CD4-positive, alpha-beta memory T cell (primary cell): ENCODE results near the gene LIN52. TPM values are rescaled to one million over a fixed set of nuclear protein-coding genes. Genes with fewer than 3 reads are reported as not detected.

ENCODE experiments used
- CTCF ChIA-PET: fragments of 350-600 bp; sonication (Branson Sonifier 250); formaldehyde crosslinking; loops from one replicate; lab custom pipeline; 2021; ENCODE audit warnings: inconsistent platforms; ENCODE audit not compliant: partially characterized antibody; lab: Charles Lee
- POLR2A ChIA-PET: fragments of 350-600 bp; sonication (Branson Sonifier 250); formaldehyde crosslinking; loops from one replicate; lab custom pipeline; 2021; ENCODE audit not compliant: partially characterized antibody; lab: Charles Lee
- DNase-seq, 5 donors: peaks; one replicate each; pipeline versions ENCODE4 v3.0.0 to v3.0.0-alpha.2; 2020 to 2022; ENCODE audit warnings: mixed read lengths in 1 of 5
- H3K27ac ChIP-seq: one replicate; pipeline ENCODE4 v1.7.0; 2013; ENCODE audit warnings: low read depth, low read length
- H3K27me3 ChIP-seq: 2 replicates; pipeline ENCODE4 v1.7.0; 2013; ENCODE audit warnings: mild to moderate bottlenecking, low read length, moderate library complexity; ENCODE audit not compliant: insufficient read depth
- H3K36me3 ChIP-seq: 2 replicates; pipeline ENCODE4 v1.7.0; 2013; ENCODE audit warnings: mild to moderate bottlenecking, low read length, moderate library complexity; ENCODE audit not compliant: insufficient read depth
- H3K4me1 ChIP-seq: 2 replicates; pipeline ENCODE4 v1.7.0; 2013; ENCODE audit warnings: mild to moderate bottlenecking, low read length, moderate library complexity; ENCODE audit not compliant: insufficient read depth
- H3K4me3 ChIP-seq, 2 donors: one replicate each; pipeline ENCODE4 v1.7.0; 2013; ENCODE audit warnings: low read length in 2 of 2, mild to moderate bottlenecking in 1 of 2
- H3K9me3 ChIP-seq, 2 donors: one replicate each; pipeline ENCODE4 v1.7.0; 2013; ENCODE audit warnings: low read length in 2 of 2, control low read depth in 1 of 2; ENCODE audit not compliant: control insufficient read depth in 1 of 2
- H3K27ac Mint-ChIP-seq, 7 donors: one replicate each; pipeline ENCODE4 v1.8.0; 2020 to 2021; ENCODE audit warnings: mixed read lengths in 7 of 7, mild to moderate bottlenecking in 6 of 7, inconsistent platforms in 3 of 7, moderate library complexity in 3 of 7
- H3K27me3 Mint-ChIP-seq, 2 donors: one replicate each; pipeline ENCODE4 v1.8.0; 2020 to 2021; ENCODE audit warnings: mixed read lengths in 2 of 2
- H3K36me3 Mint-ChIP-seq, 2 donors: one replicate each; pipeline ENCODE4 v1.8.0; 2020 to 2021; ENCODE audit warnings: mixed read lengths in 2 of 2, inconsistent platforms in 1 of 2, mild to moderate bottlenecking in 1 of 2
- H3K4me1 Mint-ChIP-seq, 4 donors: one replicate each; pipeline ENCODE4 v1.8.0; 2020 to 2021; ENCODE audit warnings: mixed read lengths in 4 of 4, mild to moderate bottlenecking in 1 of 4
- H3K4me3 Mint-ChIP-seq, 8 donors: one replicate each; pipeline ENCODE4 v1.8.0; 2020 to 2021; ENCODE audit warnings: mixed read lengths in 8 of 8, mild to moderate bottlenecking in 7 of 8, moderate library complexity in 6 of 8, inconsistent platforms in 3 of 8
- H3K9me3 Mint-ChIP-seq, 8 donors: one replicate each; pipeline ENCODE4 v1.8.0; 2020 to 2021; ENCODE audit warnings: mixed read lengths in 8 of 8, mild to moderate bottlenecking in 5 of 8, inconsistent platforms in 3 of 8, moderate library complexity in 1 of 8
- intact Hi-C: fragments of 100-400 bp; cut with micrococcal nuclease; formaldehyde crosslinking; loops from one replicate; pipeline ENCODE4 v1.15.1; 2023
- polyA plus RNA-seq, 2 donors: library from polyadenylated mRNA; unstranded; fragments of 300-500 nt; fragmentation: Illumina TruSeq; gene quantifications; one replicate each; pipeline ENCODE4 v1.2.3, GENCODE V29; 2021
- total RNA-seq, 2 experiments: library from RNA; stranded (reverse); gene quantifications; one replicate each; pipeline ENCODE4 v1.2.3, GENCODE V29; 2021

Gene LIN52
- total and polyA plus RNA-seq, 4 experiments from 2014 or later = 9.4 to 17.5 (median 11.9) TPM

DNA sequence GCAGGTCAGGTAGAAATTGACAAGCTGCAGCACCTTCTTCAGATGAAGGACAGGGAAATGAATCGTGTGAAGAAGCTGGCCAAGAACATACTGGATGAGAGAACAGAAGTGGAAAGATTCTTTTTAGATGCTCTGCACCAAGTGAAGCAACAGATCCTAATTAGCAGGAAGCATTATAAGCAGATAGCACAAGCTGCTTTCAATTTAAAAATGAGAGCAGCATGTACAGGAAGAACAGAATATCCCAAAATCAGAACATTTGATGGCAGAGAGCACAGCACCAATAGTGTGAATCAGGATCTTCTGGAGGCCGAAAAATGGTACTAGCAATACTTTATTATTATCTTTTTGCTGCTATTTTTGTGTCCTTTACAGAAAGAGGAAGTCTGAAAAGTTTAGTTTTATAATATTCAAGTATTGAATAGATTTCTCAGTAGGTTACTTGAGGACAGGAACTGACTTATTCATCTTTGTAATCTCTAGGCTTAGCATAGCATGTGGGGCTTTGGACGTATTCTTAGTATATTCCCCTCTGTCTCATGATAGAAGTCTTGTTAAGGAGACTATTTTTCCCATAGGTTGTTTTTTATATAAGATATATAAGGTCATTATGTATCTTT is 34.8 kb upstream of the LIN52 start:
- intact Hi-C loops = no loop called here
- no peaks in the 10 kb centered on the region for H3K4me1 ChIP-seq
- Mint-ChIP-seq H3K27me3 (no peaks in the 10 kb centered on the region), H3K4me1 (no peaks in the 10 kb centered on the region), H3K4me3 (no peak overlapping the region), H3K36me3 (peaks cover 0 to 2% of the 10 kb centered on the region in 2 donors), H3K27ac (peak overlapping the region in 1 of 7 donors; percentile 36), H3K9me3 (no peaks in the 10 kb centered on the region)
- ChIA-PET POLR2A (no interaction called here), CTCF (no interaction called here)
- H3K4me3 ChIP-seq = no peak overlapping the region
- H3K27ac ChIP-seq = no peak overlapping the region
- H3K36me3 ChIP-seq = no peaks in the 10 kb centered on the region
- H3K27me3 ChIP-seq = no peaks in the 10 kb centered on the region
- H3K9me3 ChIP-seq = no peaks in the 10 kb centered on the region
- no peak for DNase-seq

DNA sequence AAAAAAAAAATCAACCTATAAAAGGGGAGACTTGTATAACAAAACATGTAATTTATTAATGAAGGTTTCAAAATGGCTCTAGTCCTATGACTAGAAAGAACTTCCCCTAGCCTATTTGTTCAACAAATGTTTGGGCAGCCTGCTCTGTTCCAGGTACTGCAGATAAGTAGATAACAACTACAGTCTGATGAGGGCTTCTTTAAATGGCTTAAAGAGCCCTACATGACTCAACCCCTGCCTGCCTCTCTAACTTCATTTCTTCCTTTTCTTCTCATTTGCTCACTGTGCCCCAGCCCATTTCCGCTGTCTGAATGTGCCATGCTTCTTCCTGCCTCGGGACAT is 22.0 kb upstream of the LIN52 start:
- intact Hi-C loops = no loop called here
- ChIA-PET CTCF (no interaction called here), POLR2A (no interaction called here)
- H3K27ac ChIP-seq = no peak overlapping the region
- H3K9me3 ChIP-seq = no peaks in the 10 kb centered on the region
- Mint-ChIP-seq H3K27me3 (no peaks in the 10 kb centered on the region), H3K36me3 (peaks cover 52 to 53% of the 10 kb centered on the region in 2 donors), H3K4me1 (no peaks in the 10 kb centered on the region), H3K9me3 (no peaks in the 10 kb centered on the region), H3K4me3 (no peak overlapping the region), H3K27ac (peak overlapping the region in 1 of 7 donors; percentile 48)
- H3K27me3 ChIP-seq = no peaks in the 10 kb centered on the region
- no peak for DNase-seq
- no peaks in the 10 kb centered on the region for H3K4me1 ChIP-seq
- no peak overlapping the region for H3K4me3 ChIP-seq
- H3K36me3 ChIP-seq = peaks cover 23% of the 10 kb centered on the region

- Histone ChIP-seq H3K4me3 (no peak overlapping the region), H3K4me1 (no peaks in the 10 kb centered on the region), H3K27me3 (no peaks in the 10 kb centered on the region), H3K27ac (no peak overlapping the region), H3K9me3 (no peaks in the 10 kb centered on the region), H3K36me3 (peaks cover 23% of the 10 kb centered on the region)
- Mint-ChIP-seq H3K36me3 (peaks cover 51 to 57% of the 10 kb centered on the region in 2 donors), H3K4me1 (no peaks in the 10 kb centered on the region), H3K27ac (peak overlapping the region in 1 of 7 donors; percentile 47), H3K9me3 (no peaks in the 10 kb centered on the region), H3K4me3 (no peak overlapping the region), H3K27me3 (no peaks in the 10 kb centered on the region)
- DNase-seq = no peak
- POLR2A ChIA-PET = no interaction called here
- intact Hi-C loops = no loop called here
- CTCF ChIA-PET = no interaction called here
Observed at GRCh38 chr14:74064426-74064825, 20.3 kb upstream of the LIN52 start.

DNA sequence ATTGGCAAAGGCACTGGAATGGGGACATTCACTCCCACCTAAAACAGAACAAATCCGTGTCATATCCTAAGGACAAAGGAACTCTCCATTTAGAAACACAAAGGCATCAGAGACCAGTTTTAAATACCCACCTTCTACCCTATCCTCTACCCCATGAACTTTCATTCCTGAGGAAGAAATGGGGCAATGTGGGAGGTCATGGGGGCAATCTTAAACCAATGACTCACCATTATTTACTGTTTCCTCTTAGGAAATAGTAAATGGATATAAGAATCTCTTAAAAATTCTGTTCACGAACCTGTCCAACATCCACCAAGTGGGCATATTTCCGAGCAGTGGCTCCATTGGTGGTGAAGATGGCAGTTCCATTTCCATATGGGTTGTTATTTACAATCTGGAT is 19.9 kb upstream of the LIN52 start:
- no peaks in the 10 kb centered on the region for H3K27me3 ChIP-seq
- ChIA-PET CTCF (no interaction called here), POLR2A (no interaction called here)
- Mint-ChIP-seq H3K36me3 (peaks cover 48 to 54% of the 10 kb centered on the region in 2 donors), H3K4me3 (no peak overlapping the region), H3K27ac (no peak overlapping the region), H3K4me1 (no peaks in the 10 kb centered on the region), H3K9me3 (no peaks in the 10 kb centered on the region), H3K27me3 (no peaks in the 10 kb centered on the region)
- no peaks in the 10 kb centered on the region for H3K9me3 ChIP-seq
- no peak overlapping the region for H3K27ac ChIP-seq
- no peak overlapping the region for H3K4me3 ChIP-seq
- peaks cover 23% of the 10 kb centered on the region for H3K36me3 ChIP-seq
- intact Hi-C loops = no loop called here
- DNase-seq = no peak
- no peaks in the 10 kb centered on the region for H3K4me1 ChIP-seq

DNA sequence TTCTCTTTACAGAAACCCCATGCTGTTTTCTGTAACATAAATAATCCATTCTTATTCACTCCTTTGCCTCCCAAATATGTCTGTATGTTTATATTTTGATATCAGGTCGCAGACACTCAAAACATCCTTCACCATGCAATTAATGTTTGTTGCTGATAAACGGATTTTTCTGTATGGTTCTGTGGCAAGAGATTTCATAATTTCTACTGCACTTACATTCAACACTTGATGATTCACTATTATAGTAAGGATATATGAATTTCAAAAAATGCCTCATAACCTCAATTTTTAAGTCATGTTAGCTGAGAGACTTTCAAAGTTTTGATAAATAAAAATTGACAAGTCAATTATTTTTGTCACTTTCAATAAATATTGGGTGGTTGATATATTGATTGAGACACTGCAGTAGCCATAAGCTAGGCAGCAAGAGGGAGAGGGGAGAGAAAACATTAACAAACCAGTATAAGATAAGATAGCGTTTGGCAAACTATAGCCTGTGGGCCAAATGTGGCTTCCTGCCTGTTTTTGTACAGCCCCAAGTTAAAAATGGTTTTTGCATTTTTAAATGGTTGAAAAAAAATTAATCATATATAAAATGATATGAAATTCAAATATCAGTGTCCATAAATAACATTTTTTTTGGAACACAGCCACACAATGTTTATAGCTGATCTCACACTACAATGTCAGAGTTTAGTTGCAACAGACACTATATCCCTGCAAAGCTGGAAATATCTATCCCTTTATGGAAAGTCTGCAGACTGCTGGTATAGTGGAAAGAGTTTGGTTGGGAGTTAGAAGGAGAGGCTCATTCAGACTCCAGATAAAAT is 18.8 kb upstream of the LIN52 start:
- no peak overlapping the region for H3K4me3 ChIP-seq
- no peaks in the 10 kb centered on the region for H3K4me1 ChIP-seq
- peaks cover 41 to 53% of the 10 kb centered on the region in 2 donors for H3K36me3 Mint-ChIP-seq
- H3K4me3 Mint-ChIP-seq = no peak overlapping the region
- intact Hi-C loops = no loop called here
- H3K9me3 ChIP-seq = no peaks in the 10 kb centered on the region
- H3K27ac ChIP-seq = no peak overlapping the region
- H3K27ac Mint-ChIP-seq = peak overlapping the region in 1 of 7 donors; percentile 47
- no peaks in the 10 kb centered on the region for H3K27me3 Mint-ChIP-seq
- no peaks in the 10 kb centered on the region for H3K4me1 Mint-ChIP-seq
- CTCF ChIA-PET = no interaction called here
- POLR2A ChIA-PET = no interaction called here
- no peaks in the 10 kb centered on the region for H3K27me3 ChIP-seq
- no peaks in the 10 kb centered on the region for H3K9me3 Mint-ChIP-seq
- H3K36me3 ChIP-seq = peaks cover 18% of the 10 kb centered on the region
- no peak for DNase-seq

GRCh38 chr14:74077401-74077800 is 7.4 kb upstream of the LIN52 start:
- H3K27me3 ChIP-seq = no peaks in the 10 kb centered on the region
- no peak overlapping the region for H3K27ac ChIP-seq
- Mint-ChIP-seq H3K36me3 (peaks cover 0 to 2% of the 10 kb centered on the region in 2 donors), H3K9me3 (peaks cover 0 to 1% (median 0%) of the 10 kb centered on the region in 8 donors), H3K4me3 (no peak overlapping the region), H3K4me1 (peaks cover 0 to 6% (median 2%) of the 10 kb centered on the region in 4 donors), H3K27ac (peak overlapping the region in 2 of 7 donors; percentile 8 to 64), H3K27me3 (no peaks in the 10 kb centered on the region)
- no peaks in the 10 kb centered on the region for H3K4me1 ChIP-seq
- intact Hi-C loops = no loop called here
- no peaks in the 10 kb centered on the region for H3K9me3 ChIP-seq
- ChIA-PET POLR2A (interaction anchor here (0.6 to 0.7 kb wide), 3 partner anchors 35 to 769 kb away, joined by 3 to 6 read pairs (median 3); no protein-coding TSS in a partner anchor), CTCF (interaction anchor here (1.5 kb wide), 1 partner anchor 31 kb away, joined by 4 read pairs; no protein-coding TSS in a partner anchor)
- peaks cover under 1% of the 10 kb centered on the region for H3K36me3 ChIP-seq
- no peak overlapping the region for H3K4me3 ChIP-seq
- DNase-seq = no peak

DNA sequence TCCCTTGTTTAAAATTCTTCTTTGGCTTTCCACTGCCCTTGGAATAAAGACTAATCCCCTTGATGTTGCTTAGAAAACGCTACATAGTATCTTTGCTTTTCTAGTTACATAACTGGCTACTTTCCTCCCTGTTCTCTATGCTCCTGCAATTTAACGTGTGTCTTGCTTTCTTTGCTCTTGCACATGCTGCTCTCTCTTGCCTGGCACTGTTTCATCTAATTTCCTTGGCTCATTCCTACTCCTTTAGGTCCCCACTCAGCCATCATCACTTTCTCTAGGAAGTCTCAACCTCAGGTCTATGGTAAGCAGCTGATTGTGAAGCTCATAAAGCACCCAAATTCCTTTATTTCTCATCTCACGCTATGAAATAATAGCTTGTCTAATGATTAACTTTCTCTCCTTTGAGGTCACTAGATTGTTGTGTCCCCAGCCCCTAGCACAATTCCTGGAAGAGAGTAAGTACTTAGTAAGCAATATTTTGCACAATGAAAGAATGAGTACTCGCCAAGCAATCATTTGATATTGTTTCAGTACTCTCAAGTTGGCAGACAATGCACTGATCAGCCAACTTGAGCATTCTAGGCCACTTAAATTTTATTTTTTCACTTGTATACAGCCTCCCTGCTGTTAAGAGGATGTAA is 3.8 kb upstream of the LIN52 start:
- POLR2A ChIA-PET = no interaction called here
- no peaks in the 10 kb centered on the region for H3K27me3 Mint-ChIP-seq
- no peak overlapping the region for H3K4me3 ChIP-seq
- H3K9me3 ChIP-seq = no peaks in the 10 kb centered on the region
- H3K36me3 Mint-ChIP-seq = peaks cover 0 to 12% of the 10 kb centered on the region in 2 donors
- H3K4me1 ChIP-seq = peaks cover 19% of the 10 kb centered on the region
- peaks cover 0 to 1% (median 0%) of the 10 kb centered on the region in 8 donors for H3K9me3 Mint-ChIP-seq
- no peaks in the 10 kb centered on the region for H3K36me3 ChIP-seq
- no peak overlapping the region for H3K27ac Mint-ChIP-seq
- peaks cover 16 to 32% (median 25%) of the 10 kb centered on the region in 4 donors for H3K4me1 Mint-ChIP-seq
- intact Hi-C loops = no loop called here
- CTCF ChIA-PET = no interaction called here
- H3K27ac ChIP-seq = no peak overlapping the region
- H3K4me3 Mint-ChIP-seq = no peak overlapping the region
- H3K27me3 ChIP-seq = no peaks in the 10 kb centered on the region
- no peak for DNase-seq
